ENCODE data around the gene ST6GALNAC1.
A peak's percentile ranks its signal among the peaks of the same experiment; 100 is the strongest.

ST6GALNAC1 gene

GRCh38 chr17:76674600-76674999 is 31.0 kb upstream of the ST6GALNAC1 start:
- FAIRE-seq (no peak), DNase-seq (ENCODE audit: insufficient read length, low spot score) (no peak)
- TF ChIP-seq CTCF (IDR thresholded peaks at IDR 0.05; ENCODE audit: insufficient read depth, missing control alignments): no peak

GRCh38 chr17:76673729-76674128 is 30.2 kb upstream of the ST6GALNAC1 start:
- no peak for TF ChIP-seq CTCF (IDR thresholded peaks at IDR 0.05; ENCODE audit: insufficient read depth, missing control alignments)
- FAIRE-seq: no peak

GRCh38 chr17:76672892-76673291 is 29.3 kb upstream of the ST6GALNAC1 start:
- TF ChIP-seq CTCF (IDR thresholded peaks at IDR 0.05; ENCODE audit: insufficient read depth, missing control alignments): no peak

More at GRCh38 chr17:76673729-76674128, 30.2 kb upstream of the ST6GALNAC1 start:
- no peak for DNase-seq (ENCODE audit: insufficient read length, low spot score)

GRCh38 chr17:76672270-76672851 is 28.8 kb upstream of the ST6GALNAC1 start:
- no peak for TF ChIP-seq CTCF (IDR thresholded peaks at IDR 0.05; ENCODE audit: insufficient read depth, missing control alignments)
- DNase-seq (ENCODE audit: insufficient read length, low spot score): no peak
- FAIRE-seq: no peak

More at GRCh38 chr17:76672892-76673291, 29.3 kb upstream of the ST6GALNAC1 start:
- FAIRE-seq (no peak), DNase-seq (ENCODE audit: insufficient read length, low spot score) (no peak)

- FAIRE-seq: no peak
- no peak for DNase-seq (ENCODE audit: insufficient read length, low spot score)
- no peak for TF ChIP-seq CTCF (IDR thresholded peaks at IDR 0.05; ENCODE audit: insufficient read depth, missing control alignments)
Measured at GRCh38 chr17:76671912-76672262, 28.3 kb upstream of the ST6GALNAC1 start.

GRCh38 chr17:76671123-76671911 is 27.8 kb upstream of the ST6GALNAC1 start:
- no peak for TF ChIP-seq CTCF (IDR thresholded peaks at IDR 0.05; ENCODE audit: insufficient read depth, missing control alignments)
- DNase-seq (ENCODE audit: insufficient read length, low spot score) (peak; percentile 85), FAIRE-seq (no peak)

GRCh38 chr17:76670718-76671122 is 27.2 kb upstream of the ST6GALNAC1 start:
- no peak for FAIRE-seq
- TF ChIP-seq CTCF (IDR thresholded peaks at IDR 0.05; ENCODE audit: insufficient read depth, missing control alignments): no peak
- DNase-seq (ENCODE audit: insufficient read length, low spot score): no peak

All from D721Med (cell line).